ENCODE data around the gene CAPN14.

CAPN14 gene

GRCh38 chr2:31137211-31138036 is 79.9 kb downstream of the CAPN14 start:
- Histone ChIP-seq H3K4me1 (ENCODE audit: control insufficient read depth in 1 of 2, insufficient read depth in 2 of 2, low read length in 2 of 2) (peaks cover 0 to 20% of the 10 kb centered on the region in 2 donors), H3K27me3 (ENCODE audit: low read depth, low read length) (peaks cover 28% of the 10 kb centered on the region), H3K4me3 (ENCODE audit: low read depth in 1 of 2, low read length in 2 of 2) (peak overlapping the region; percentile 33 to 76), H3K36me3 (ENCODE audit: control insufficient read depth in 1 of 2, insufficient read depth in 2 of 2, low read length in 2 of 2) (no peaks in the 10 kb centered on the region), H3K9me3 (ENCODE audit: control insufficient read depth in 1 of 2, low read length in 2 of 2) (no peaks in the 10 kb centered on the region), H3K27ac (ENCODE audit: low read length) (no peak overlapping the region)

- H3K4me3 ChIP-seq (ENCODE audit: low read depth in 1 of 2, low read length in 2 of 2) = peak overlapping the region; percentile 30 to 76
- no peak overlapping the region for H3K27ac ChIP-seq (ENCODE audit: low read length)
- H3K4me1 ChIP-seq (ENCODE audit: control insufficient read depth in 1 of 2, insufficient read depth in 2 of 2, low read length in 2 of 2) = peaks cover 0 to 20% of the 10 kb centered on the region in 2 donors
- H3K9me3 ChIP-seq (ENCODE audit: control insufficient read depth in 1 of 2, low read length in 2 of 2) = no peaks in the 10 kb centered on the region
- no peaks in the 10 kb centered on the region for H3K36me3 ChIP-seq (ENCODE audit: control insufficient read depth in 1 of 2, insufficient read depth in 2 of 2, low read length in 2 of 2)
- peaks cover 28% of the 10 kb centered on the region for H3K27me3 ChIP-seq (ENCODE audit: low read depth, low read length)
Measured at GRCh38 chr2:31136732-31137131, 80.6 kb downstream of the CAPN14 start.

GRCh38 chr2:31136000-31136399 is 81.3 kb downstream of the CAPN14 start:
- peaks cover 0 to 20% of the 10 kb centered on the region in 2 donors for H3K4me1 ChIP-seq (ENCODE audit: control insufficient read depth in 1 of 2, insufficient read depth in 2 of 2, low read length in 2 of 2)
- H3K4me3 ChIP-seq (ENCODE audit: low read depth in 1 of 2, low read length in 2 of 2) = no peak overlapping the region
- peaks cover 28% of the 10 kb centered on the region for H3K27me3 ChIP-seq (ENCODE audit: low read depth, low read length)

DNA sequence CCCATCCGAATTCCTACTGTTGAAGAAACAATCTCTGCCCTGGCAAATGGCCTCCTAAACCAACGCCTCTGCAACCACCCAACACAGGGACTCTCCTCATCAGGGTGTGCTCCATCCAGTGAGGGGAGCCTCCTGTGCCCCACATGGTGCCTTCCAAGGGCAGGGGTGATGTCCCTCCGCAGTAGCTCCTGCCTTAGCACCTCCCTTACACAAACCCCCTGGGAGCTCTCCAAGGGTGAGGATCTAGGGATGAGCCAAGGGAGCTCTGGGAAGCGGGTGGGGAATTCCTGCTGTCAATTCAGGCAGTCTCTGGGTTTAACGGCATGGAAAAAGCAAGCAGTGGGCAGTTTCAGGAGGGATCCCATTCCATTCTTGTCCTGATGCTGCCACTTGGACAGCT is 82.8 kb downstream of the CAPN14 start:
- Histone ChIP-seq H3K27me3 (ENCODE audit: low read depth, low read length) (peaks cover 26% of the 10 kb centered on the region), H3K4me3 (ENCODE audit: low read depth in 1 of 2, low read length in 2 of 2) (no peak overlapping the region), H3K27ac (ENCODE audit: low read length) (no peak overlapping the region), H3K9me3 (ENCODE audit: control insufficient read depth in 1 of 2, low read length in 2 of 2) (no peaks in the 10 kb centered on the region), H3K36me3 (ENCODE audit: control insufficient read depth in 1 of 2, insufficient read depth in 2 of 2, low read length in 2 of 2) (no peaks in the 10 kb centered on the region), H3K4me1 (ENCODE audit: control insufficient read depth in 1 of 2, insufficient read depth in 2 of 2, low read length in 2 of 2) (peaks cover 0 to 20% of the 10 kb centered on the region in 2 donors)

More at GRCh38 chr2:31136000-31136399, 81.3 kb downstream of the CAPN14 start:
- H3K27ac ChIP-seq (ENCODE audit: low read length) = no peak overlapping the region
- no peaks in the 10 kb centered on the region for H3K36me3 ChIP-seq (ENCODE audit: control insufficient read depth in 1 of 2, insufficient read depth in 2 of 2, low read length in 2 of 2)
- H3K9me3 ChIP-seq (ENCODE audit: control insufficient read depth in 1 of 2, low read length in 2 of 2) = no peaks in the 10 kb centered on the region

DNA sequence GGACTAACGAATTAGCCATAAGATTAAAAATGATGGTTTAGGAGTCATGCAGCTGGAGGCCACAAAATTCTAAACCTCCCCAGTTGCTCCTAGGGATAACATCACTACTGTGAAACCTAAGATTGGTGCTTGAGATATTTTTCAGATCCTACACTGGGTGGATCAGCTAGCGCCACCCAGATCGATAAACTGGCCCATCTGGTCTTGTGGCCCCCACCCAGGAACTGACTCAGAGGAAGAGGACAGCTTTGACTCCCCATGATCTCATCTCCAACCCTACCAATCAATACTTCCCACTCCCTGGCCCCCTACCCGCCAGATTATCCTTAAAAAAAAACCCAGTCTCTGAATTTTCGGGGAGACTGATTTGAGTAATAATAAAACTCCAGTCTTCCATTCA is 84.5 kb downstream of the CAPN14 start:
- H3K27ac ChIP-seq (ENCODE audit: low read length) = no peak overlapping the region
- H3K4me3 ChIP-seq (ENCODE audit: low read depth in 1 of 2, low read length in 2 of 2) = no peak overlapping the region
- peaks cover 0 to 12% of the 10 kb centered on the region in 2 donors for H3K4me1 ChIP-seq (ENCODE audit: control insufficient read depth in 1 of 2, insufficient read depth in 2 of 2, low read length in 2 of 2)
- H3K36me3 ChIP-seq (ENCODE audit: control insufficient read depth in 1 of 2, insufficient read depth in 2 of 2, low read length in 2 of 2) = no peaks in the 10 kb centered on the region
- H3K9me3 ChIP-seq (ENCODE audit: control insufficient read depth in 1 of 2, low read length in 2 of 2) = no peaks in the 10 kb centered on the region
- peaks cover 21% of the 10 kb centered on the region for H3K27me3 ChIP-seq (ENCODE audit: low read depth, low read length)

GRCh38 chr2:31131871-31132270 is 85.4 kb downstream of the CAPN14 start:
- no peaks in the 10 kb centered on the region for H3K36me3 ChIP-seq (ENCODE audit: control insufficient read depth in 1 of 2, insufficient read depth in 2 of 2, low read length in 2 of 2)
- H3K4me3 ChIP-seq (ENCODE audit: low read depth in 1 of 2, low read length in 2 of 2) = no peak overlapping the region
- peaks cover 17% of the 10 kb centered on the region for H3K27me3 ChIP-seq (ENCODE audit: low read depth, low read length)
- H3K9me3 ChIP-seq (ENCODE audit: control insufficient read depth in 1 of 2, low read length in 2 of 2) = no peaks in the 10 kb centered on the region
- H3K4me1 ChIP-seq (ENCODE audit: control insufficient read depth in 1 of 2, insufficient read depth in 2 of 2, low read length in 2 of 2) = peaks cover 0 to 3% of the 10 kb centered on the region in 2 donors
- H3K27ac ChIP-seq (ENCODE audit: low read length) = no peak overlapping the region

GRCh38 chr2:31129375-31130171 is 87.7 kb downstream of the CAPN14 start:
- Histone ChIP-seq H3K36me3 (ENCODE audit: control insufficient read depth in 1 of 2, insufficient read depth in 2 of 2, low read length in 2 of 2) (no peaks in the 10 kb centered on the region), H3K4me1 (ENCODE audit: control insufficient read depth in 1 of 2, insufficient read depth in 2 of 2, low read length in 2 of 2) (no peaks in the 10 kb centered on the region), H3K9me3 (ENCODE audit: control insufficient read depth in 1 of 2, low read length in 2 of 2) (no peaks in the 10 kb centered on the region), H3K27me3 (ENCODE audit: low read depth, low read length) (peaks cover 3% of the 10 kb centered on the region), H3K27ac (ENCODE audit: low read length) (no peak overlapping the region), H3K4me3 (ENCODE audit: low read depth in 1 of 2, low read length in 2 of 2) (no peak overlapping the region)

DNA sequence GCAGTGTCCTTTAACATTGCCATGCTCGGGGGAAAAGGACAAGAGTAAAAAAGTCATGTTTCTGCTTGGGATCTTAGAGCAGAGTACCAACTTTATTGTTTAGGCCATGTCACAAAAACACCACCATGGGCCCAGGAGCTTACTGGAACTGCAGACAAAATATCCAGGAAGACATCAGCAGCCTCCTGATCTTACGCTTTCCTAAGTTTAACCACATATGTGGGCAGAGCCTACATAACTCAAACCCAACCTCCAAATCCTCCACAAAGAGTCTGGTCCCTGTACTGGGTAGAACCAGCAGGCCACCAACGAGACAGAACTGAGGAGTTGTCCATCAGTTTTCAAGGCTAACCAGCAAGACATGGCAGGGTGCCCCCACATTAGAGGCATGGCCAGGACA is 89.4 kb downstream of the CAPN14 start:
- no peaks in the 10 kb centered on the region for H3K36me3 ChIP-seq (ENCODE audit: control insufficient read depth in 1 of 2, insufficient read depth in 2 of 2, low read length in 2 of 2)
- H3K27ac ChIP-seq (ENCODE audit: low read length) = no peak overlapping the region
- H3K4me1 ChIP-seq (ENCODE audit: control insufficient read depth in 1 of 2, insufficient read depth in 2 of 2, low read length in 2 of 2) = no peaks in the 10 kb centered on the region
- H3K4me3 ChIP-seq (ENCODE audit: low read depth in 1 of 2, low read length in 2 of 2) = no peak overlapping the region
- H3K27me3 ChIP-seq (ENCODE audit: low read depth, low read length) = no peaks in the 10 kb centered on the region
- H3K9me3 ChIP-seq (ENCODE audit: control insufficient read depth in 1 of 2, low read length in 2 of 2) = no peaks in the 10 kb centered on the region

- H3K27ac ChIP-seq (ENCODE audit: low read length) = no peak overlapping the region
- H3K9me3 ChIP-seq (ENCODE audit: control insufficient read depth in 1 of 2, low read length in 2 of 2) = no peaks in the 10 kb centered on the region
- H3K27me3 ChIP-seq (ENCODE audit: low read depth, low read length) = no peaks in the 10 kb centered on the region
- H3K4me1 ChIP-seq (ENCODE audit: control insufficient read depth in 1 of 2, insufficient read depth in 2 of 2, low read length in 2 of 2) = no peaks in the 10 kb centered on the region
- no peak overlapping the region for H3K4me3 ChIP-seq (ENCODE audit: low read depth in 1 of 2, low read length in 2 of 2)
- no peaks in the 10 kb centered on the region for H3K36me3 ChIP-seq (ENCODE audit: control insufficient read depth in 1 of 2, insufficient read depth in 2 of 2, low read length in 2 of 2)
Measured at GRCh38 chr2:31125918-31126695, 91.2 kb downstream of the CAPN14 start.

DNA sequence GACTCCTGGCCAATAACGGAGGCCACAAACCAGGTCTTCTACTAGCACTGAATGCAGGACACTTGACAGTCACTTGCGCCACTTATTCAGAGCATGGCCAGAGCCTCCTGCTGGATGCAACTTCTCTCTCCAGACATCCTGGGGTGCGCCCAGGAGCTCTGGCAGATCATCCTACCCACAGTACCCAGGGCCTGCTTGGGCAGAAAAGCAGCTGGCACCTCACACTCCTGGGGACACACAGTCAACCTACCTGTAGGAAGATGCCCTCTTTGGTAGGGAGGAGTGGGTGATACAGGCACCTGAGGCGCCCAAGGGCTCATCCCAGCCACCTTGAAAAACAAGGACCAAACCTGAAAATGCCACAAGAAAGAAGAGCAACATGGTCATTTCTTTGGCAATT is 92.4 kb downstream of the CAPN14 start:
- H3K4me3 ChIP-seq (ENCODE audit: low read depth in 1 of 2, low read length in 2 of 2) = no peak overlapping the region
- no peaks in the 10 kb centered on the region for H3K4me1 ChIP-seq (ENCODE audit: control insufficient read depth in 1 of 2, insufficient read depth in 2 of 2, low read length in 2 of 2)
- H3K9me3 ChIP-seq (ENCODE audit: control insufficient read depth in 1 of 2, low read length in 2 of 2) = no peaks in the 10 kb centered on the region
- H3K27me3 ChIP-seq (ENCODE audit: low read depth, low read length) = no peaks in the 10 kb centered on the region
- no peaks in the 10 kb centered on the region for H3K36me3 ChIP-seq (ENCODE audit: control insufficient read depth in 1 of 2, insufficient read depth in 2 of 2, low read length in 2 of 2)
- no peak overlapping the region for H3K27ac ChIP-seq (ENCODE audit: low read length)
